Measurements from ENCODE around the gene CTXND1.

GRCh38 chr15:80155001-80155377 lies 97.0 kb downstream of the CTXND1 start:
- no peak for TF ChIP-seq CTCF (IDR thresholded peaks at IDR 0.05)
- no peak for TF ChIP-seq POLR2A (IDR thresholded peaks at IDR 0.05)

Measured in uterus (tissue), 2 donors.